ENCODE results near the gene DHODH.

DNA sequence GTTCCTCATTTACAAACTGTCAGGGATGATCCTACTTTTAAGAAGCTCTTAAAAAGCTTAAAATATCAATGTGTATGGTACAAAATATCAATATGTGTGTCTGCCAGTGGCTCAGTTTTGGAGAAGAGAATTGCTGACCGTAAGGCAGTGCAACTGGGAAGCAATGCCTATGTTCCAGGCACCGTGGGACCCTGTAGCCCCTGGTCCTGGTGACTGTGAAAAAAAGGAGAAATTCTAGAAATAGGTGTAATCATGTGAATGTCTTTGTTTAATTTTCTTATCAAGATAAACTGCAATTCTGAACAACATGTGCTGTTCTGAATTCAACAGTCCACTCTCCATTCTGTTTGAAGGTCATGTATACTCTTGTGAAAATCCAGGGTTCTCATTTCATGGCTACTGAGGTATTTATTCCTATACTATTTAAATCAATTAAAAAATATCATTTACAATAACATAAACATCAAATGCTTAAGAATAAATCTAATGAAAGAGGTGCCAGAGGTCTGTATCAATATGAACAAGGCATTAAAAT is 36.3 kb downstream of the DHODH start:
- no peak for TF ChIP-seq POLR2A (IDR thresholded peaks at IDR 0.05; ENCODE audit: low read depth, low read length)
- no peak for TF ChIP-seq NFYB (IDR thresholded peaks at IDR 0.05; ENCODE audit: insufficient read depth, low read depth, low read length)
- TF ChIP-seq HDAC6 (IDR thresholded peaks at IDR 0.05; ENCODE audit: unreplicated experiment) = no peak
- TF ChIP-seq ETV6 (conservative IDR thresholded peaks at IDR 0.05 in 1 of 2, IDR thresholded peaks at IDR 0.05 in 1 of 2; ENCODE audit: borderline replicate concordance in 1 of 2, low read depth in 1 of 2) = no peak
- TF ChIP-seq EP300 (IDR thresholded peaks at IDR 0.05; ENCODE audit: borderline replicate concordance in 1 of 2, control insufficient read depth in 1 of 2, low read depth in 2 of 2, low read length in 2 of 2) = no peak
- no peak for TF ChIP-seq MYC (IDR thresholded peaks at IDR 0.05; ENCODE audit: insufficient read depth, insufficient read length, insufficient replicate concordance, low read length, severe bottlenecking)
- TF ChIP-seq TCF12 (IDR thresholded peaks at IDR 0.05; ENCODE audit: low read depth, low read length) = no peak
- TF ChIP-seq SREBF2 (IDR thresholded peaks at IDR 0.05; ENCODE audit: low read length) = no peak
- TF ChIP-seq CTCF (IDR thresholded peaks at IDR 0.05 in 2 of 3, conservative IDR thresholded peaks at IDR 0.05 in 1 of 3; ENCODE audit: control insufficient read depth in 2 of 3, extremely low read depth in 1 of 3, insufficient read depth in 1 of 3, low read depth in 3 of 3, low read length in 3 of 3) = no peak
- TF ChIP-seq ESRRA (IDR thresholded peaks at IDR 0.05; ENCODE audit: low read length) = no peak
- no peak for TF ChIP-seq ZNF207 (IDR thresholded peaks at IDR 0.05; ENCODE audit: borderline replicate concordance)

Measured in GM12878 (cell line).